ENCODE measurements around the gene ZNF319. TPM values are rescaled to one million over a fixed set of nuclear protein-coding genes. Genes with fewer than 3 reads are reported as not detected.
A peak's percentile ranks its signal among the peaks of the same experiment; 100 is the strongest.
"Not testable (repeated sequence)": the region's sequence is repeated elsewhere in the genome, so short reads cannot be mapped to it uniquely, and the experiment has no call there.

The ZNF319 gene
- total RNA-seq, 1 donor, result 4.3 TPM

- TF ChIP-seq CTCF (IDR thresholded peaks at IDR 0.05; ENCODE audit: extremely low read depth, low read depth, low read length), result no peak
- H2AFZ ChIP-seq (ENCODE audit: low read length), result no peak overlapping the region
- DNase-seq (ENCODE audit: insufficient read length, low spot score, missing footprints), result peak; percentile 89
Measured at GRCh38 chr16:58011652-58012051, 11.2 kb upstream of the ZNF319 start.

GRCh38 chr16:58010886-58011285 is 10.4 kb upstream of the ZNF319 start:
- no peaks in the 10 kb centered on the region for H3K9me3 ChIP-seq (ENCODE audit: low read depth, low read length)

More at GRCh38 chr16:58011652-58012051, 11.2 kb upstream of the ZNF319 start:
- Histone ChIP-seq H3K4me2 (ENCODE audit: insufficient read depth, low read length) (no peak overlapping the region), H3K79me2 (ENCODE audit: insufficient read depth, low read length) (peaks cover 6% of the 10 kb centered on the region), H3K9me3 (ENCODE audit: low read depth, low read length) (no peaks in the 10 kb centered on the region), H3K36me3 (ENCODE audit: insufficient read depth, low read length) (peaks cover 26% of the 10 kb centered on the region), H3K4me3 (ENCODE audit: insufficient read depth, low read length) (no peak overlapping the region), H3K27me3 (ENCODE audit: insufficient read depth, low read length) (no peaks in the 10 kb centered on the region), H3K27ac (ENCODE audit: low read depth, low read length) (no peak overlapping the region), H4K20me1 (ENCODE audit: insufficient read depth, low read length) (peaks cover 9% of the 10 kb centered on the region), H3K4me1 (ENCODE audit: insufficient read depth, low read length) (peaks cover 8% of the 10 kb centered on the region)

GRCh38 chr16:58009856-58010416 is 9.5 kb upstream of the ZNF319 start:
- no peak for DNase-seq (ENCODE audit: insufficient read length, low spot score, missing footprints)
- Histone ChIP-seq H2AFZ (ENCODE audit: low read length) (no peak overlapping the region), H3K4me2 (ENCODE audit: insufficient read depth, low read length) (no peak overlapping the region), H3K27me3 (ENCODE audit: insufficient read depth, low read length) (no peaks in the 10 kb centered on the region), H3K4me3 (ENCODE audit: insufficient read depth, low read length) (no peak overlapping the region), H4K20me1 (ENCODE audit: insufficient read depth, low read length) (peaks cover 12% of the 10 kb centered on the region), H3K4me1 (ENCODE audit: insufficient read depth, low read length) (peaks cover 10% of the 10 kb centered on the region), H3K9me3 (ENCODE audit: low read depth, low read length) (no peaks in the 10 kb centered on the region), H3K79me2 (ENCODE audit: insufficient read depth, low read length) (peaks cover 8% of the 10 kb centered on the region), H3K27ac (ENCODE audit: low read depth, low read length) (no peak overlapping the region), H3K36me3 (ENCODE audit: insufficient read depth, low read length) (peaks cover 28% of the 10 kb centered on the region)
- TF ChIP-seq CTCF (IDR thresholded peaks at IDR 0.05; ENCODE audit: extremely low read depth, low read depth, low read length), result no peak

More at GRCh38 chr16:58010886-58011285, 10.4 kb upstream of the ZNF319 start:
- no peak for DNase-seq (ENCODE audit: insufficient read length, low spot score, missing footprints)
- Histone ChIP-seq H2AFZ (ENCODE audit: low read length) (no peak overlapping the region), H3K79me2 (ENCODE audit: insufficient read depth, low read length) (peaks cover 8% of the 10 kb centered on the region), H4K20me1 (ENCODE audit: insufficient read depth, low read length) (peaks cover 10% of the 10 kb centered on the region), H3K4me1 (ENCODE audit: insufficient read depth, low read length) (peaks cover 8% of the 10 kb centered on the region), H3K27me3 (ENCODE audit: insufficient read depth, low read length) (no peaks in the 10 kb centered on the region), H3K27ac (ENCODE audit: low read depth, low read length) (no peak overlapping the region), H3K4me2 (ENCODE audit: insufficient read depth, low read length) (no peak overlapping the region), H3K36me3 (ENCODE audit: insufficient read depth, low read length) (peaks cover 31% of the 10 kb centered on the region), H3K4me3 (ENCODE audit: insufficient read depth, low read length) (no peak overlapping the region)
- no peak for TF ChIP-seq CTCF (IDR thresholded peaks at IDR 0.05; ENCODE audit: extremely low read depth, low read depth, low read length)

- H4K20me1 ChIP-seq (ENCODE audit: insufficient read depth, low read length), result peaks cover 11% of the 10 kb centered on the region
- H3K27me3 ChIP-seq (ENCODE audit: insufficient read depth, low read length); H3K4me3 ChIP-seq (ENCODE audit: insufficient read depth, low read length); H2AFZ ChIP-seq (ENCODE audit: low read length); DNase-seq (ENCODE audit: insufficient read length, low spot score, missing footprints); H3K9me3 ChIP-seq (ENCODE audit: low read depth, low read length); H3K27ac ChIP-seq (ENCODE audit: low read depth, low read length); H3K4me2 ChIP-seq (ENCODE audit: insufficient read depth, low read length): not testable (repeated sequence)
- peaks cover 15% of the 10 kb centered on the region for H3K79me2 ChIP-seq (ENCODE audit: insufficient read depth, low read length)
- peaks cover 24% of the 10 kb centered on the region for H3K36me3 ChIP-seq (ENCODE audit: insufficient read depth, low read length)
- H3K4me1 ChIP-seq (ENCODE audit: insufficient read depth, low read length), result peaks cover 15% of the 10 kb centered on the region
Measured at GRCh38 chr16:58004736-58005135, 4.3 kb upstream of the ZNF319 start.
